ENCODE results near the gene OVOL1.

DNA sequence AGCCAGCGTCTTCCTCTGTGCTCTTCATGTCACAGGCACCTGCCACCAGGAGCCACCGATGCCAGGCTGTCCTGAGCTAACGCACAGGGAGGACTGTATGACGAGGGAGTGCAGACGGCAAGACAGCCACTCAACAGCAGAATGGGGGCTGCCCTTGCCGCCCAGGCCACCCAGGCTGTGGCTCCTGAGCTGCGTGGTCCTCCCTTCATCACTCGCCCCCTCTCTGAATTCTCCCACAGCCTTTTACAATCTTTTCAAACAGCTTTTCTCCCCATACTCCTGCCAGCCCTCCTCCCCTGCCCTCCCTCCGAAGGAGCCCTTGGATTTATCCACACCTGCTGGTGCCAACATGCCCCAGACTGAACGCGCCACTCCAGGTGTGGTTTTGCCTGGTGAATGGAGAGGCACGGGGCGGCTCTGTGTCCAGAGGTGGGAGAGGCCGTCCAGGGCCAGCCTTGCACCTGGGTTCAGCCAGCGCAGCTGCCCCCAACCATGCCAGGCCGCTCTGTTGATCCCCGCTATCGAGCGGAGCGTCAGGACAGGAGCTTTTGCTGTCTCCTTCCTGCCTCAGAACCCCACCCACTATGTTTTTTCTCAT lies 22.0 kb downstream of the OVOL1 start:
- TF ChIP-seq ZNF747 (CRISPR knock-in tag; IDR thresholded peaks at IDR 0.05; ENCODE audit: borderline replicate concordance) = no peak
- no peak for TF ChIP-seq HMG20A (CRISPR knock-in tag; IDR thresholded peaks at IDR 0.05; ENCODE audit: borderline replicate concordance)
- TF ChIP-seq PCBP1 (IDR thresholded peaks at IDR 0.05; ENCODE audit: borderline replicate concordance, low read depth, low read length) = no peak
- TF ChIP-seq TAF1 (CRISPR knock-in tag; IDR thresholded peaks at IDR 0.05) = no peak

Measured in HepG2 (cell line).